Endodermal cell (in vitro differentiated cells): ENCODE data around the gene NCKAP5. TPM values are rescaled to one million over a fixed set of nuclear protein-coding genes. Genes with fewer than 3 reads are reported as not detected.

Experiments used
- DNase-seq: peaks from one replicate; pipeline ENCODE4 v3.0.0-alpha.2; 2017
- H3K27ac ChIP-seq: 2 replicates; pipeline ENCODE4 v1.5.1; 2013; ENCODE audit warnings: mild to moderate bottlenecking, low read depth, low read length, moderate library complexity
- H3K27me3 ChIP-seq: 2 replicates; pipeline ENCODE4 v1.6.1; 2013; ENCODE audit warnings: mild to moderate bottlenecking, low read length, moderate library complexity; ENCODE audit not compliant: insufficient read depth, control insufficient read depth, poor library complexity, severe bottlenecking
- H3K36me3 ChIP-seq: 2 replicates; pipeline ENCODE4 v1.7.0; 2013; ENCODE audit warnings: mild to moderate bottlenecking, low read length, moderate library complexity; ENCODE audit not compliant: control insufficient read depth, insufficient read depth
- H3K4me1 ChIP-seq: one replicate; pipeline ENCODE4 v1.7.0; 2013; ENCODE audit warnings: low read length; ENCODE audit not compliant: control insufficient read depth, insufficient read depth
- H3K4me3 ChIP-seq: 2 replicates; pipeline ENCODE4 v1.5.1; 2013; ENCODE audit warnings: mild to moderate bottlenecking, low read length, moderate library complexity
- H3K9ac ChIP-seq: 2 replicates; pipeline ENCODE4 v1.6.1; 2013; ENCODE audit warnings: mild to moderate bottlenecking, low read length, moderate library complexity; ENCODE audit not compliant: poor library complexity, severe bottlenecking; ENCODE audit errors: extremely low read depth
- H3K9me3 ChIP-seq: 2 replicates; pipeline ENCODE4 v1.6.1; 2013; ENCODE audit warnings: mild to moderate bottlenecking, low read length, moderate library complexity; ENCODE audit not compliant: control insufficient read depth
- H3K27ac Mint-ChIP-seq: 2 replicates; pipeline ENCODE4 v1.8.0; 2020; ENCODE audit warnings: mixed read lengths
- H3K27me3 Mint-ChIP-seq: 2 replicates; pipeline ENCODE4 v1.8.0; 2021; ENCODE audit warnings: mild to moderate bottlenecking, mixed read lengths; ENCODE audit not compliant: insufficient read depth
- H3K36me3 Mint-ChIP-seq: 2 replicates; pipeline ENCODE4 v1.8.0; 2020; ENCODE audit warnings: low read depth, mixed read lengths
- H3K4me1 Mint-ChIP-seq: 2 replicates; pipeline ENCODE4 v1.8.0; 2020; ENCODE audit warnings: mixed read lengths
- H3K4me3 Mint-ChIP-seq: 2 replicates; pipeline ENCODE4 v1.8.0; 2020; ENCODE audit warnings: mild to moderate bottlenecking, moderate library complexity, mixed read lengths
- H3K9me3 Mint-ChIP-seq: 2 replicates; pipeline ENCODE4 v1.8.0; 2020; ENCODE audit warnings: mild to moderate bottlenecking, mixed read lengths
- CTCF ChIP-seq: fragments of 200-600 bp; sonication (generic); conservative IDR thresholded peaks from 2 replicates; pipeline ENCODE4 v1.5.0; 2021; ENCODE audit warnings: antibody characterized with exemption, mild to moderate bottlenecking
- WGBS, 2 experiments: methylation state at CpG; one replicate each; pipeline versions ENCODE4 v1.1.5 to v1.1.7; 2013; ENCODE audit warnings: missing lambda C conversion rate in 2 of 2, mixed read lengths in 1 of 2; ENCODE audit not compliant: insufficient coverage in 1 of 2, insufficient read length in 1 of 2; 5-methylcytosine and 5-hydroxymethylcytosine counted together
- total RNA-seq, 2 donors: library from RNA; stranded (reverse); fragmentation: NEBNext Ultra II Directional in 1 of 2; extraction: Animal tissue kit (Norgen Biotek cat#: 25700) in 1 of 2; gene quantifications; 2 replicates in 1 of 2; 3 replicates in 1 of 2; pipeline ENCODE4 v1.2.1, GENCODE V29; 2021

Gene NCKAP5
- total RNA-seq, 2 donors from 2014 or later, result 0.58 to 0.92 TPM

GRCh38 chr2:133497270-133497893 is 70.9 kb downstream of the NCKAP5 start:
- H3K27me3 Mint-ChIP-seq, result no peaks in the 10 kb centered on the region
- peak; percentile 69 for DNase-seq
- Histone ChIP-seq H3K27me3 (no peaks in the 10 kb centered on the region), H3K4me3 (no peak overlapping the region), H3K9ac (no peak overlapping the region), H3K36me3 (no peaks in the 10 kb centered on the region), H3K9me3 (no peaks in the 10 kb centered on the region), H3K4me1 (peaks cover 2% of the 10 kb centered on the region), H3K27ac (peak overlapping the region; percentile 19)
- H3K9me3 Mint-ChIP-seq, result no peaks in the 10 kb centered on the region
- peaks cover 13% of the 10 kb centered on the region for H3K4me1 Mint-ChIP-seq
- TF ChIP-seq CTCF, result no peak
- no peak overlapping the region for H3K27ac Mint-ChIP-seq
- 29 to 71% methylated on average over 2 to 3 of the region's 3 CpGs for WGBS, 2 experiments
- H3K36me3 Mint-ChIP-seq, result no peaks in the 10 kb centered on the region
- H3K4me3 Mint-ChIP-seq, result no peak overlapping the region

- Mint-ChIP-seq H3K27ac (no peak overlapping the region), H3K27me3 (no peaks in the 10 kb centered on the region), H3K9me3 (no peaks in the 10 kb centered on the region), H3K4me1 (peaks cover 13% of the 10 kb centered on the region), H3K36me3 (no peaks in the 10 kb centered on the region), H3K4me3 (no peak overlapping the region)
- Histone ChIP-seq H3K27me3 (no peaks in the 10 kb centered on the region), H3K4me3 (no peak overlapping the region), H3K9ac (no peak overlapping the region), H3K27ac (no peak overlapping the region), H3K4me1 (peaks cover 2% of the 10 kb centered on the region), H3K9me3 (no peaks in the 10 kb centered on the region), H3K36me3 (no peaks in the 10 kb centered on the region)
- 81 to 100% methylated on average over 1 to 3 of the region's 3 CpGs for WGBS, 2 experiments
- TF ChIP-seq CTCF, result no peak
- no peak for DNase-seq
Measured at GRCh38 chr2:133496501-133497269, 71.6 kb downstream of the NCKAP5 start.

GRCh38 chr2:133495226-133495625 is 73.0 kb downstream of the NCKAP5 start:
- Histone ChIP-seq H3K27ac (no peak overlapping the region), H3K9me3 (no peaks in the 10 kb centered on the region), H3K36me3 (no peaks in the 10 kb centered on the region), H3K27me3 (no peaks in the 10 kb centered on the region), H3K4me1 (peaks cover 2% of the 10 kb centered on the region), H3K4me3 (no peak overlapping the region), H3K9ac (no peak overlapping the region)
- 97 to 98% methylated on average over 4 to 5 of the region's 5 CpGs for WGBS, 2 experiments
- Mint-ChIP-seq H3K4me1 (peaks cover 13% of the 10 kb centered on the region), H3K27ac (no peak overlapping the region), H3K36me3 (no peaks in the 10 kb centered on the region), H3K4me3 (no peak overlapping the region), H3K27me3 (no peaks in the 10 kb centered on the region), H3K9me3 (no peaks in the 10 kb centered on the region)
- TF ChIP-seq CTCF, result no peak
- DNase-seq, result no peak
